ENCODE data around the gene MYMK. TPM values are rescaled to one million over a fixed set of nuclear protein-coding genes. Genes with fewer than 3 reads are reported as not detected.

The MYMK gene
- total and polyA plus RNA-seq, 2 of the 13 experiments (the other 11 are each of a cell fraction or from before 2014, with no cell fraction given): not detected

DNA sequence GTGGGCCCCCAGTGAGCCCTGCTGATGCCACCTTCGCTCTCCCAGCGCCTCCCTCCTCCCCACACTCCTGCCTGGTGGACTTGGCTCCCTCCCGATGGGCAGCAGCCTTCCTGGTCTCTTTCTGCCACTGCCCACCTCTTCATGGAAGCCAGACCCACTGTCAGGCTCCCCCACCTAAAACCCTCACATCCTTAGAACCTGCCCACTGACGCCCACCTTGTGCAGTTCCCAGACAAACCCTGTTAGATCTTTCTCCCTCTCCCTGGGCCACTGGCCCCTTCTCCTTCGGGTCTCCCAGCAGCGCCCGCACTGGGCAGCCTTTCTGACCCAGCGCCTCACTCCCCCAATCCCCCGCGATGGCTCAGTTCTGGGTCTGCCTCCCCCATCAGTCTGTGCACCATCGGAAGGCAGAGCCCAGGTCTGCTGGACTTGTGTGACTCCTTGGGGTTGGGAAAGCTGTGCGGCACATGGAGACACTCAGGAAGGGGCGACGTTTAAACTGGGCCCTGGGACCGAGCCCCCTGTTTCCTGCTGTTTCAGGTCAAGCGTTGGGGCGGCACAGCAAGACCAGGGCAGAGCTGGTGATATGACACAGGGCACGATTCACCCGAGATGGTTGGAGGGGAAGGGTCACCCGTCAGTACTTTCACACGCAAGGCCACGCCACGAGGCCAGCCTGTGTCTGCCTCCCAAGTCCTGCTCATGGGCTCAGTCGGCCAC, 17.4 kb downstream of the MYMK start:
- Histone ChIP-seq H3K9ac (ENCODE audit: insufficient read depth, low read depth, low read length) (no peak overlapping the region), H3K79me2 (ENCODE audit: insufficient read depth, low read length) (no peaks in the 10 kb centered on the region), H3K27me3 (ENCODE audit: control insufficient read depth in 1 of 2, insufficient read depth in 2 of 2, low read length in 2 of 2) (peaks cover 0 to 27% of the 10 kb centered on the region in 2 experiments; a peak in 3 of 5 replicates), H3K36me3 (replicated peaks in 1 of 2; ENCODE audit: control insufficient read depth in 1 of 2, insufficient read depth in 2 of 2, low read length in 2 of 2) (no peaks in the 10 kb centered on the region), H3K27ac (ENCODE audit: extremely low read length, insufficient read depth, low read length) (no peak overlapping the region), H2AFZ (ENCODE audit: low read length) (no peak overlapping the region), H3K4me3 (replicated peaks in 1 of 3; ENCODE audit: insufficient read depth in 1 of 3, low read depth in 2 of 3, low read length in 3 of 3) (peak overlapping the region in 1 of 3 experiments; percentile 30; a peak in 1 of 6 replicates), H3K9me3 (ENCODE audit: low read length) (peaks cover 2% of the 10 kb centered on the region), H4K20me1 (ENCODE audit: insufficient read depth, low read length) (no peaks in the 10 kb centered on the region), H3K4me2 (ENCODE audit: low read depth, low read length) (peak overlapping the region; percentile 60), H3K4me1 (ENCODE audit: insufficient read depth, low read length) (peaks cover 49% of the 10 kb centered on the region)
- CTCF ChIA-PET (ENCODE audit: low intra/inter-chr PET ratio, low total read pairs): no interaction called here
- POLR2A ChIA-PET: interaction anchor here (0.7 to 1.6 kb wide), 5 partner anchors 14 to 230 kb away, joined by 3 to 5 read pairs (median 4); partner anchors contain the start of genes CACFD1, MED22, RPL7A and SARDH
- in situ Hi-C loops (cut with HindIII; ENCODE audit: extremely low pct_ligation_motif_present, low pct_unique_long_range_greater_than_20kb) (no loop called here), intact Hi-C loops (cut with micrococcal nuclease; ENCODE audit: unreplicated experiment) (no loop called here)
- DNase-seq (ENCODE audit: low spot score): no peak
- no peak for ATAC-seq
- FAIRE-seq: no peak
- TF ChIP-seq HNRNPL (IDR thresholded peaks at IDR 0.05; ENCODE audit: low read depth, low read length): 0 out of 2 replicates have a peak, but pooled peaks have one; percentile 9
- peak; percentile 92 for TF ChIP-seq ZSCAN22 (CRISPR knock-in tag; IDR thresholded peaks at IDR 0.05)
- no peak for TF ChIP-seq KLF15 (CRISPR knock-in tag; IDR thresholded peaks at IDR 0.05; ENCODE audit: borderline replicate concordance)
- no TSS peak for BruUV-seq (replicated peaks)
- WGBS (ENCODE audit: low lambda C conversion rate): 64% methylated on average over 18 of the region's 24 CpGs

DNA sequence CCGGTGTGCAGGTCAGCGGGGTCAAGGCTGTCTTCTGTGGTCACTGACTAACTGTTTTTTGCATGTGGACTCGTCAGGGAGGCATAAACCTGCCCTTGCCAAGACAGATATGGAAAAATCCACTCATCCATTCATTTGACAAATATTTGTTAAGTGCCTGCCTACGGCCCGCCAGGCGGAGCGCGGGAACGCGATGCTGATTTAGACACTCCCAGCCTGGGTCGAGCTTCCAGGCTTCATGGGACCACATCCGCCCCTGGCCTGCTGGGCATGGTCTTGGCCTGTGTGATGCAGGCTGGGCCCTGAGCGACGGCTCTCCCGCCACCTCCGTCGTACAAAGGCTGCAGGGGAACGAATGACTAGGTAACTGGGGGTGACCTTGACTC, 18.1 kb downstream of the MYMK start:
- FAIRE-seq: peak; percentile 98
- intact Hi-C loops (cut with micrococcal nuclease; ENCODE audit: unreplicated experiment) (no loop called here), in situ Hi-C loops (cut with HindIII; ENCODE audit: extremely low pct_ligation_motif_present, low pct_unique_long_range_greater_than_20kb) (no loop called here)
- ChIA-PET POLR2A (interaction anchor here (0.7 to 1.7 kb wide), 8 partner anchors 10 to 231 kb away, joined by 3 to 7 read pairs (median 4); partner anchors contain the start of genes CACFD1, MED22, RPL7A and SARDH), CTCF (ENCODE audit: low intra/inter-chr PET ratio, low total read pairs) (no interaction called here)
- 0% methylated on average over 1 of the region's 18 CpGs for WGBS (ENCODE audit: low lambda C conversion rate)
- Histone ChIP-seq H3K4me1 (ENCODE audit: insufficient read depth, low read length) (peaks cover 47% of the 10 kb centered on the region), H3K9ac (ENCODE audit: insufficient read depth, low read depth, low read length) (no peak overlapping the region), H4K20me1 (ENCODE audit: insufficient read depth, low read length) (no peaks in the 10 kb centered on the region), H3K36me3 (replicated peaks in 1 of 2; ENCODE audit: control insufficient read depth in 1 of 2, insufficient read depth in 2 of 2, low read length in 2 of 2) (no peaks in the 10 kb centered on the region), H3K4me2 (ENCODE audit: low read depth, low read length) (peak overlapping the region; percentile 60), H3K9me3 (ENCODE audit: low read length) (peaks cover 9% of the 10 kb centered on the region), H3K27ac (ENCODE audit: extremely low read length, insufficient read depth, low read length) (peak overlapping the region; percentile 45), H2AFZ (ENCODE audit: low read length) (no peak overlapping the region), H3K4me3 (replicated peaks in 1 of 3; ENCODE audit: insufficient read depth in 1 of 3, low read depth in 2 of 3, low read length in 3 of 3) (peak overlapping the region in 1 of 3 experiments; percentile 30; a peak in 1 of 6 replicates), H3K79me2 (ENCODE audit: insufficient read depth, low read length) (no peaks in the 10 kb centered on the region), H3K27me3 (ENCODE audit: control insufficient read depth in 1 of 2, insufficient read depth in 2 of 2, low read length in 2 of 2) (peaks cover 0 to 27% of the 10 kb centered on the region in 2 experiments; a peak in 3 of 5 replicates)
- peak; percentile 91 for ATAC-seq
- BruUV-seq (replicated peaks): no TSS peak
- peak; percentile 98 for DNase-seq (ENCODE audit: low spot score)
- TF ChIP-seq DR1 (CRISPR knock-in tag; IDR thresholded peaks at IDR 0.05) (peak; percentile 65), NR2F6 (IDR thresholded peaks at IDR 0.05) (peak; percentile 98), NR2F6 (CRISPR knock-in tag; IDR thresholded peaks at IDR 0.05) (peak; percentile 100), RAD51 (IDR thresholded peaks at IDR 0.05; ENCODE audit: borderline replicate concordance) (no peak), ADNP (CRISPR knock-in tag; IDR thresholded peaks at IDR 0.05) (no peak), PHF8 (CRISPR knock-in tag; IDR thresholded peaks at IDR 0.05) (peak; percentile 20; the same call in 1 of the 2 replicates), JUNB (CRISPR knock-in tag; IDR thresholded peaks at IDR 0.05; ENCODE audit: borderline replicate concordance) (no peak), XRCC5 (optimal IDR thresholded peaks at IDR 0.05; ENCODE audit: low read length) (peak; percentile 62), MIER3 (CRISPR knock-in tag; IDR thresholded peaks at IDR 0.05; ENCODE audit: borderline replicate concordance) (peak; percentile 79; the same call in 1 of the 2 replicates), EEA1 (CRISPR knock-in tag; IDR thresholded peaks at IDR 0.05; ENCODE audit: borderline replicate concordance) (peak; percentile 87; the same call in 1 of the 2 replicates)
- TF ChIP-seq, protein P1, sequence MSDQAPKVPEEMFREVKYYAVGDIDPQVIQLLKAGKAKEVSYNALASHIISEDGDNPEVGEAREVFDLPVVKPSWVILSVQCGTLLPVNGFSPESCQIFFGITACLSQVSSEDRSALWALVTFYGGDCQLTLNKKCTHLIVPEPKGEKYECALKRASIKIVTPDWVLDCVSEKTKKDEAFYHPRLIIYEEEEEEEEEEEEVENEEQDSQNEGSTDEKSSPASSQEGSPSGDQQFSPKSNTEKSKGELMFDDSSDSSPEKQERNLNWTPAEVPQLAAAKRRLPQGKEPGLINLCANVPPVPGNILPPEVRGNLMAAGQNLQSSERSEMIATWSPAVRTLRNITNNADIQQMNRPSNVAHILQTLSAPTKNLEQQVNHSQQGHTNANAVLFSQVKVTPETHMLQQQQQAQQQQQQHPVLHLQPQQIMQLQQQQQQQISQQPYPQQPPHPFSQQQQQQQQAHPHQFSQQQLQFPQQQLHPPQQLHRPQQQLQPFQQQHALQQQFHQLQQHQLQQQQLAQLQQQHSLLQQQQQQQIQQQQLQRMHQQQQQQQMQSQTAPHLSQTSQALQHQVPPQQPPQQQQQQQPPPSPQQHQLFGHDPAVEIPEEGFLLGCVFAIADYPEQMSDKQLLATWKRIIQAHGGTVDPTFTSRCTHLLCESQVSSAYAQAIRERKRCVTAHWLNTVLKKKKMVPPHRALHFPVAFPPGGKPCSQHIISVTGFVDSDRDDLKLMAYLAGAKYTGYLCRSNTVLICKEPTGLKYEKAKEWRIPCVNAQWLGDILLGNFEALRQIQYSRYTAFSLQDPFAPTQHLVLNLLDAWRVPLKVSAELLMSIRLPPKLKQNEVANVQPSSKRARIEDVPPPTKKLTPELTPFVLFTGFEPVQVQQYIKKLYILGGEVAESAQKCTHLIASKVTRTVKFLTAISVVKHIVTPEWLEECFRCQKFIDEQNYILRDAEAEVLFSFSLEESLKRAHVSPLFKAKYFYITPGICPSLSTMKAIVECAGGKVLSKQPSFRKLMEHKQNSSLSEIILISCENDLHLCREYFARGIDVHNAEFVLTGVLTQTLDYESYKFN (CRISPR knock-in tag; conservative IDR thresholded peaks at IDR 0.05): peak; percentile 85
